ENCODE results near the gene CD83.

The CD83 gene

DNA sequence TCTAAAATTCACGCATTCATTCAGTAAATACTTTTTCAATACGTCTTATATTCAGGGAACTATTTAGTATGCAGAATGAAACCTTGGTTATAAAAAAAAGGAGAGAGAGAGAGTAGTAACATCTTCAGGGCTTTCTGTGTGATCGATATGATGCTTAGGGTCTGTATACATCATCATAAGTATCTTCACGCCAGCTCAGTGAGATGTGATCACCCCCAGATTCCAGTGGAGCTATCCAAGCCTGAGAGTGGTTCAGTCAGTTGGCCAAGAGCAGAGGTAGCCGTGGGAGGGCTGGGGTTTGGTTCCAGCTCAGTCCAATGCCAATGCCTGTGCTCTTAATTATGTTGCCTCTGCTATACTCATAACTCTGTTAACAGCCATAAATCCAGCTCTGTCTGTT, 8.6 kb downstream of the CD83 start:
- TF ChIP-seq, protein P1, sequence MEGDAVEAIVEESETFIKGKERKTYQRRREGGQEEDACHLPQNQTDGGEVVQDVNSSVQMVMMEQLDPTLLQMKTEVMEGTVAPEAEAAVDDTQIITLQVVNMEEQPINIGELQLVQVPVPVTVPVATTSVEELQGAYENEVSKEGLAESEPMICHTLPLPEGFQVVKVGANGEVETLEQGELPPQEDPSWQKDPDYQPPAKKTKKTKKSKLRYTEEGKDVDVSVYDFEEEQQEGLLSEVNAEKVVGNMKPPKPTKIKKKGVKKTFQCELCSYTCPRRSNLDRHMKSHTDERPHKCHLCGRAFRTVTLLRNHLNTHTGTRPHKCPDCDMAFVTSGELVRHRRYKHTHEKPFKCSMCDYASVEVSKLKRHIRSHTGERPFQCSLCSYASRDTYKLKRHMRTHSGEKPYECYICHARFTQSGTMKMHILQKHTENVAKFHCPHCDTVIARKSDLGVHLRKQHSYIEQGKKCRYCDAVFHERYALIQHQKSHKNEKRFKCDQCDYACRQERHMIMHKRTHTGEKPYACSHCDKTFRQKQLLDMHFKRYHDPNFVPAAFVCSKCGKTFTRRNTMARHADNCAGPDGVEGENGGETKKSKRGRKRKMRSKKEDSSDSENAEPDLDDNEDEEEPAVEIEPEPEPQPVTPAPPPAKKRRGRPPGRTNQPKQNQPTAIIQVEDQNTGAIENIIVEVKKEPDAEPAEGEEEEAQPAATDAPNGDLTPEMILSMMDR (IDR thresholded peaks at IDR 0.05; ENCODE audit: control insufficient read depth, insufficient read depth, low read depth, low read length, missing control alignments) = no peak
- no peak for DNase-seq (ENCODE audit: low read depth)
- no peak overlapping the region for H3K4me3 ChIP-seq (ENCODE audit: control insufficient read depth, low read depth, low read length)

DNA sequence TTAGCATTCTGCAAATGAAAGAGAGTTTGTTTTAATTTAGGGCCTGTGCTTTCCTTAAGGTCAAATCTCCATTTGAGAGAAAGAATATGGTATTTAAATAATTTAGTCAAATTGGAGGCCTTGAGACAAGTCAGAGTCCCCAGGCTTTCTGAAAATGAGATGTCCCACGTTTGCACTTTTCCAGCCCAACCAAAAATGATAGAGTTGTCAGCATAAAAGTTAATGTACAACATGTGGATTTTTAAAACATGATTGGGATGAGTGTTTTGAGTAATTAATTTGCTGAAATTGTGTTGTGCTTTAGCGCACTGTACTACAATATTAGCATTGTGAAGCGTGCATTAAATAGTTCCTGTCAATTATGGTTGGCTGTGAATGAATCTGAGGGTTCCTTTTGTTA, 10.0 kb downstream of the CD83 start:
- DNase-seq (ENCODE audit: low read depth) = no peak
- H3K4me3 ChIP-seq (ENCODE audit: control insufficient read depth, low read depth, low read length) = no peak overlapping the region
- TF ChIP-seq, protein P1 (IDR thresholded peaks at IDR 0.05; ENCODE audit: control insufficient read depth, insufficient read depth, low read depth, low read length, missing control alignments) = no peak

- DNase-seq (ENCODE audit: low read depth) = no peak
- H3K4me3 ChIP-seq (ENCODE audit: control insufficient read depth, low read depth, low read length) = no peak overlapping the region
- TF ChIP-seq, protein P1 (IDR thresholded peaks at IDR 0.05; ENCODE audit: control insufficient read depth, insufficient read depth, low read depth, low read length, missing control alignments) = no peak
These were observed 10.4 kb downstream of the CD83 start for GRCh38 chr6:14128012-14128411.

GRCh38 chr6:14128746-14129145, 11.2 kb downstream of the CD83 start:
- no peak for DNase-seq (ENCODE audit: low read depth)
- TF ChIP-seq, protein P1 (IDR thresholded peaks at IDR 0.05; ENCODE audit: control insufficient read depth, insufficient read depth, low read depth, low read length, missing control alignments) = no peak
- no peak overlapping the region for H3K4me3 ChIP-seq (ENCODE audit: control insufficient read depth, low read depth, low read length)

GRCh38 chr6:14129575-14129974, 12.0 kb downstream of the CD83 start:
- H3K4me3 ChIP-seq (ENCODE audit: control insufficient read depth, low read depth, low read length) = no peak overlapping the region
- TF ChIP-seq, protein P1 (IDR thresholded peaks at IDR 0.05; ENCODE audit: control insufficient read depth, insufficient read depth, low read depth, low read length, missing control alignments) = peak; percentile 69
- peak; percentile 34 for DNase-seq (ENCODE audit: low read depth)

GRCh38 chr6:14130435-14131075, 13.0 kb downstream of the CD83 start:
- TF ChIP-seq, protein P1 (IDR thresholded peaks at IDR 0.05; ENCODE audit: control insufficient read depth, insufficient read depth, low read depth, low read length, missing control alignments) = no peak
- DNase-seq (ENCODE audit: low read depth) = no peak
- no peak overlapping the region for H3K4me3 ChIP-seq (ENCODE audit: control insufficient read depth, low read depth, low read length)

Measured in AG09309 (cell line).